H1 (cell line): ENCODE measurements around the gene NDEL1. TPM values are rescaled to one million over a fixed set of nuclear protein-coding genes. Genes with fewer than 3 reads are reported as not detected.
A peak's percentile ranks its signal among the peaks of the same experiment; 100 is the strongest.

Experiments used
- CTCF ChIA-PET: fragments of 300-600 bp; sonication (Branson Sonifier 250); formaldehyde crosslinking; loops from one replicate; lab custom pipeline; 2021; ENCODE audit not compliant: partially characterized antibody; lab: Charles Lee
- POLR2A ChIA-PET: fragments of 300-600 bp; sonication (Branson Sonifier 250); formaldehyde crosslinking; loops from one replicate; lab custom pipeline; 2021; ENCODE audit warnings: inconsistent platforms; ENCODE audit not compliant: partially characterized antibody; lab: Charles Lee
- DNase-seq, 2 experiments: peaks; one replicate each; pipeline versions ENCODE4 v3.0.0 to v3.0.0-alpha.2; 2010 to 2022; ENCODE audit warnings: low spot score in 2 of 2, low read depth in 1 of 2, mixed read lengths in 1 of 2
- FAIRE-seq: peaks from 2 replicates; lab custom pipeline; 2011; peaks lifted over from hg19 to GRCh38; lab: Jason Lieb, UNC
- H2AFZ ChIP-seq: 2 replicates; pipeline ENCODE4 v1.8.1; 2012; ENCODE audit warnings: low read length, inconsistent platforms
- H2AK5ac ChIP-seq: 2 replicates; pipeline ENCODE4 v1.6.1; 2013; ENCODE audit warnings: low read depth, low read length
- H2BK120ac ChIP-seq: replicated peaks from 2 replicates; pipeline ENCODE3; 2013; ENCODE audit warnings: low read depth, low read length, inconsistent platforms
- H2BK12ac ChIP-seq: 2 replicates; pipeline ENCODE4 v1.6.1; 2013; ENCODE audit warnings: low read depth, low read length
- H2BK15ac ChIP-seq: 2 replicates; pipeline ENCODE4 v1.6.1; 2013; ENCODE audit warnings: low read length
- H2BK20ac ChIP-seq: 2 replicates; pipeline ENCODE4 v1.6.1; 2013; ENCODE audit warnings: low read length
- H2BK5ac ChIP-seq: 2 replicates; pipeline ENCODE4 v1.6.1; 2013; ENCODE audit warnings: low read depth, low read length
- H3K14ac ChIP-seq: 2 replicates; pipeline ENCODE4 v1.6.1; 2013; ENCODE audit warnings: inconsistent platforms; ENCODE audit not compliant: insufficient read length
- H3K18ac ChIP-seq: 2 replicates; pipeline ENCODE4 v1.6.1; 2013; ENCODE audit warnings: low read length; ENCODE audit errors: extremely low read depth
- H3K23ac ChIP-seq: 2 replicates; pipeline ENCODE4 v1.6.1; 2013; ENCODE audit warnings: inconsistent platforms; ENCODE audit not compliant: insufficient read length
- H3K23me2 ChIP-seq: 2 replicates; pipeline ENCODE4 v1.6.1; 2013; ENCODE audit warnings: low read depth, low read length
- H3K27ac ChIP-seq: 2 replicates; pipeline ENCODE4 v1.6.1; 2011; ENCODE audit warnings: low read depth, low read length, inconsistent platforms
- H3K27me3 ChIP-seq, 4 experiments: replicated peaks in 1 of 4; 1 replicate in 1 of 4; 2 replicates in 3 of 4; pipeline versions ENCODE4 v1.6.1 to v1.8.1; 2011 to 2013; ENCODE audit warnings: low read length in 3 of 4, mild to moderate bottlenecking in 3 of 4, inconsistent platforms in 2 of 4, mixed read lengths in 2 of 4, moderate library complexity in 1 of 4; ENCODE audit not compliant: control insufficient read depth in 3 of 4, insufficient read depth in 3 of 4; ENCODE audit errors: extremely low read depth in 1 of 4
- H3K36me3 ChIP-seq, 4 experiments: 2 replicates each; pipeline versions ENCODE4 v1.6.1 to v1.8.1; 2011 to 2013; ENCODE audit warnings: mild to moderate bottlenecking in 4 of 4, low read length in 3 of 4, moderate library complexity in 2 of 4, control low read depth in 1 of 4, inconsistent platforms in 1 of 4; ENCODE audit not compliant: insufficient read depth in 4 of 4, control insufficient read depth in 2 of 4
- H3K4ac ChIP-seq: replicated peaks from 2 replicates; pipeline ENCODE3; 2013; ENCODE audit warnings: low read length, low read depth, mixed read lengths, inconsistent platforms; ENCODE audit not compliant: insufficient read length
- H3K4me1 ChIP-seq, 4 experiments: replicated peaks in 1 of 4; 1 replicate in 1 of 4; 2 replicates in 3 of 4; pipeline versions ENCODE4 v1.6.1 to v1.8.1; 2011 to 2013; ENCODE audit warnings: low read length in 3 of 4, inconsistent platforms in 2 of 4, mixed read lengths in 1 of 4; ENCODE audit not compliant: insufficient read depth in 4 of 4, control insufficient read depth in 3 of 4
- H3K4me2 ChIP-seq, 2 experiments: 2 replicates each; pipeline versions ENCODE4 v1.6.1 to v1.8.1; 2011 to 2013; ENCODE audit warnings: low read depth in 2 of 2, low read length in 2 of 2, control low read depth in 1 of 2, inconsistent platforms in 1 of 2, mild to moderate bottlenecking in 1 of 2; ENCODE audit not compliant: insufficient read depth in 1 of 2
- H3K4me3 ChIP-seq, 4 experiments: fragments of 200-600, 300-600 bp in 1 of 4; sonication (generic), shearing (Covaris generic), sonication (Bioruptor Twin) in 1 of 4; 2 replicates each; pipeline versions ENCODE4 v1.5.1 to v1.8.1; 2011 to 2016; ENCODE audit warnings: low read length in 4 of 4, low read depth in 3 of 4, control low read depth in 2 of 4, inconsistent platforms in 2 of 4, mild to moderate bottlenecking in 2 of 4, mixed read lengths in 1 of 4, moderate library complexity in 1 of 4; ENCODE audit not compliant: insufficient read depth in 2 of 4; ENCODE audit errors: extremely low read depth in 1 of 4
- H3K56ac ChIP-seq: replicated peaks from 2 replicates; pipeline ENCODE3; 2013; ENCODE audit warnings: low read depth, mild to moderate bottlenecking, mixed read lengths, low read length, inconsistent platforms; ENCODE audit not compliant: insufficient read length
- H3K79me1 ChIP-seq: 2 replicates; pipeline ENCODE4 v1.6.1; 2013; ENCODE audit warnings: low read depth, low read length, control low read depth
- H3K79me2 ChIP-seq, 2 experiments: 2 replicates each; pipeline versions ENCODE4 v1.6.1 to v1.8.1; 2012 to 2013; ENCODE audit warnings: low read length in 2 of 2, mild to moderate bottlenecking in 2 of 2, inconsistent platforms in 1 of 2; ENCODE audit not compliant: insufficient read depth in 2 of 2, control insufficient read depth in 1 of 2
- H3K9ac ChIP-seq, 4 experiments: replicated peaks in 1 of 4; 1 replicate in 1 of 4; 2 replicates in 3 of 4; pipeline versions ENCODE4 v1.6.1 to v1.8.1; 2011 to 2013; ENCODE audit warnings: low read depth in 3 of 4, low read length in 3 of 4, control low read depth in 2 of 4, mild to moderate bottlenecking in 2 of 4, moderate library complexity in 2 of 4, inconsistent platforms in 1 of 4; ENCODE audit errors: extremely low read depth in 1 of 4
- H3K9me3 ChIP-seq, 2 experiments: 2 replicates each; pipeline versions ENCODE4 v1.6.1 to v1.8.1; 2012 to 2013; ENCODE audit warnings: mild to moderate bottlenecking in 2 of 2, moderate library complexity in 2 of 2, control low read depth in 1 of 2, inconsistent platforms in 1 of 2, low read depth in 1 of 2, low read length in 1 of 2, mixed read lengths in 1 of 2; ENCODE audit not compliant: insufficient read depth in 2 of 2
- H4K20me1 ChIP-seq, 2 experiments: replicated peaks in 1 of 2; 2 replicates each; pipeline versions ENCODE3 to v1.8.1; 2011 to 2013; ENCODE audit warnings: inconsistent platforms in 2 of 2, low read length in 2 of 2, mild to moderate bottlenecking in 1 of 2; ENCODE audit not compliant: insufficient read depth in 2 of 2, control insufficient read depth in 1 of 2
- H4K5ac ChIP-seq: 2 replicates; pipeline ENCODE4 v1.6.1; 2013; ENCODE audit warnings: low read length, low read depth, mixed read lengths, inconsistent platforms; ENCODE audit not compliant: insufficient read length
- H4K8ac ChIP-seq: 2 replicates; pipeline ENCODE4 v1.8.0; 2013; ENCODE audit warnings: mild to moderate bottlenecking, moderate library complexity, low read length, inconsistent platforms; ENCODE audit not compliant: insufficient read depth; ENCODE audit errors: extremely low read depth
- H4K91ac ChIP-seq: replicated peaks from 2 replicates; pipeline ENCODE3; 2013; ENCODE audit warnings: low read length, mixed read lengths, inconsistent platforms; ENCODE audit not compliant: insufficient read length
- HDAC6 ChIP-seq: IDR thresholded peaks from one replicate; pipeline ENCODE4 v1.7.1; 2012; ENCODE audit warnings: low read depth, mild to moderate bottlenecking, inconsistent platforms, low read length, moderate library complexity
- RAD21 ChIP-seq, 2 experiments: IDR thresholded peaks in 1 of 2; conservative IDR thresholded peaks in 1 of 2; 2 replicates each; pipeline ENCODE4 v1.6.1; 2011; ENCODE audit warnings: low read depth in 2 of 2, low read length in 2 of 2, improper control_type of control experiment in 1 of 2, inconsistent platforms in 1 of 2, mild to moderate bottlenecking in 1 of 2, moderate library complexity in 1 of 2
- RNF2 ChIP-seq: fragments of 200-900, 300-1000 bp; sonication (generic); IDR thresholded peaks from 2 replicates; pipeline ENCODE4 v1.7.1; 2016; ENCODE audit warnings: borderline replicate concordance, low read depth, mild to moderate bottlenecking, antibody characterized with exemption, low read length; ENCODE audit not compliant: poor library complexity, severe bottlenecking; ENCODE audit errors: missing control alignments
- SIX5 ChIP-seq: IDR thresholded peaks from 2 replicates; pipeline ENCODE4 v1.6.1; 2011; ENCODE audit warnings: mild to moderate bottlenecking, low read depth, low read length
- SP4 ChIP-seq: IDR thresholded peaks from 2 replicates; pipeline ENCODE4 v1.6.1; 2012; ENCODE audit warnings: low read length, inconsistent platforms
- TAF7 ChIP-seq: optimal IDR thresholded peaks from 2 replicates; pipeline ENCODE3; 2011; ENCODE audit warnings: low read depth, mild to moderate bottlenecking, inconsistent platforms, low read length, moderate library complexity, borderline replicate concordance
- WGBS, 2 experiments: shearing (Covaris generic) in 1 of 2; methylation state at CpG; one replicate each; pipeline versions ENCODE4 v1.1.6 to v1.1.7; 2013 to 2015; ENCODE audit warnings: low lambda C conversion rate in 2 of 2, mixed read lengths in 2 of 2, inconsistent platforms in 1 of 2, low coverage in 1 of 2, missing lambda C conversion rate in 1 of 2; ENCODE audit not compliant: insufficient replicate concordance in 2 of 2, insufficient coverage in 1 of 2, insufficient read length in 1 of 2; ENCODE audit errors: extremely low coverage in 1 of 2, missing lambda C conversion rate in 1 of 2; 5-methylcytosine and 5-hydroxymethylcytosine counted together
- polyA plus RNA-seq, 7 experiments: library from polyadenylated mRNA; depleted of rRNA in 3 of 7; stranded (reverse) in 5 of 7; unstranded in 2 of 7; fragments of >200 nt in 5 of 7; fragments of 200-250 nt in 2 of 7; gene quantifications; 1 replicate in 5 of 7; 2 replicates in 1 of 7; 4 replicates in 1 of 7; pipeline versions ENCODE4 v1.2.1 to v1.2.3, GENCODE V29; 2011 to 2013; ENCODE audit warnings: missing spikeins in 2 of 7, mixed read lengths in 2 of 7
- total RNA-seq: library from RNA; stranded (reverse); fragmentation: NEBNext Ultra II Directional; extraction: Animal tissue kit (Norgen Biotek cat#: 25700); gene quantifications from 2 replicates; pipeline ENCODE4 v1.2.1, GENCODE V29; 2021
- TF ChIP-seq, protein P1 (sequence below): IDR thresholded peaks from 2 replicates; pipeline ENCODE4 v1.6.1; 2011; ENCODE audit warnings: low read length, improper control_type of control experiment
- TF ChIP-seq, protein P2 (sequence below): IDR thresholded peaks from 2 replicates; pipeline ENCODE4 v1.6.1; 2011; ENCODE audit warnings: low read depth, mild to moderate bottlenecking, low read length; ENCODE audit not compliant: insufficient read depth

Gene NDEL1
- total and polyA plus RNA-seq, 2 of the 8 experiments (the other 6 are each of a cell fraction or from before 2014, with no cell fraction given): 31.1 to 32.9 TPM

DNA sequence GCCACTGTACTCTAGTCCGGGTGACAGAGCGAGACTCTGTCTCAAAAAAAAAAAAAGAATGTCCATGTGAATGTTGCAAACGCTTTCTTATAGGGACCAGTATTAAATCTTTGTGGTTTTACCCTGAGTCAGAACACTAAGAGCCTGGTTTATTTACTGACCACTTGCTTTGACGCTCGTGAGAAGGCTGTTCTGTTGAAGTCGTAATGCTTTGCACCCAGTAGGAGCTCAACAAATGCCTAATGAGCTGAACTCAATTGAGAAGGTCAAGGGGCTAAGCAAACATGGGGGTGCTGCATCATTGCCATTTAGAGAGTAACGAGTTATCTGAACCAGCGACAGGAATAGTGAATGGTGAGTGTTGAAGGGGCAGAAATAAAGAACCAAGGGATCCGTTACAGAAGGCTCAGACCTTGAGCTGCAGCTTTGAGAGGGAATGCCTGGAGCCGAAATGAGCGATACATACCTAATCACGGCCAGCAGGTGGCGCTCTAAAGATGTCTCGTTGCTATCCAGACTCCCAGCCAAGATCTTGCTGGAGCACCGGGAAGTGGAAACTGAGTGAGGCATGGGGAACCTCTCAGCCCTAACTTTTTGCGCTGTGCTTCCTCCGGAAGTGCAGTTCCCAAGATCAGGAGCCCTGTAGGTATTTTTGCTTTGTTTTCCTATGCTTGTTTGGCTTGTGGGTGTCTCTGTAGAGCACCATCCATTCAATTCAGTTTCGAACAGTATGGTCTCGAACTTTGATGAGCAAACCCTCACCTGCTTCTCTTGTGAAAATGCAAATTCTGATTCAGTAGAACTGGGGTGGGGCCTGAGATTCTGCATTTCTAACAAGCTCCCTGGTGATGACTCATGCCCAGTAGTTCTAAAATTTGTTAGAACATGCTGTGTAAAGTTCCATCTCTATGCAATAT lies 25.5 kb upstream of the NDEL1 start:
- H3K4me3 ChIP-seq: no peak overlapping the region
- H3K9ac ChIP-seq: no peak overlapping the region
- H3K23me2 ChIP-seq: no peaks in the 10 kb centered on the region
- H3K18ac ChIP-seq: no peak overlapping the region
- CTCF ChIA-PET: interaction anchor here (0.6 to 3.5 kb wide), 25 partner anchors 8 to 1999 kb away, joined by 3 to 21 read pairs (median 4); partner anchors contain the start of gene RNF222
- H3K56ac ChIP-seq: no peak overlapping the region
- H2BK120ac ChIP-seq: no peak overlapping the region
- H4K5ac ChIP-seq: no peak overlapping the region
- H3K23ac ChIP-seq: no peak overlapping the region
- 0 out of 2 replicates have a peak overlapping the region, but pooled peaks have one; percentile 51 for H2BK20ac ChIP-seq
- no peak overlapping the region for H2BK15ac ChIP-seq
- H2BK12ac ChIP-seq: no peak overlapping the region; the same call in 1 of the 2 replicates
- no peak overlapping the region for H2AK5ac ChIP-seq
- H3K27ac ChIP-seq: no peak overlapping the region
- H2BK5ac ChIP-seq: no peak overlapping the region
- no peaks in the 10 kb centered on the region for H4K20me1 ChIP-seq
- no peak overlapping the region for H3K14ac ChIP-seq
- H4K91ac ChIP-seq: no peak overlapping the region
- DNase-seq (peak; percentile 82 to 95), FAIRE-seq (peak; percentile 99)
- H3K79me1 ChIP-seq: no peaks in the 10 kb centered on the region
- POLR2A ChIA-PET: interaction anchor here (1.2 to 2.9 kb wide), 3 partner anchors 20 to 34 kb away, joined by 3 to 14 read pairs (median 4); partner anchors contain the start of genes KRABD2 and RPL26
- no peaks in the 10 kb centered on the region for H3K36me3 ChIP-seq
- no peak overlapping the region for H3K4ac ChIP-seq
- H3K79me2 ChIP-seq: no peaks in the 10 kb centered on the region
- peak overlapping the region; percentile 87 for H2AFZ ChIP-seq
- peaks cover 0 to 10% (median 4%) of the 10 kb centered on the region in 4 experiments; a peak in 6 of 7 replicates for H3K4me1 ChIP-seq
- H3K9me3 ChIP-seq: no peaks in the 10 kb centered on the region
- peak overlapping the region in 1 of 2 experiments; percentile 45; a peak in 1 of 4 replicates for H3K4me2 ChIP-seq
- WGBS, 2 experiments: 44% methylated on average over 19 of the region's 19 CpGs; no CpG with 5 or more reads in 1 of the 2 experiments
- no peak overlapping the region for H4K8ac ChIP-seq
- no peaks in the 10 kb centered on the region for H3K27me3 ChIP-seq
- TF ChIP-seq, protein P1, sequence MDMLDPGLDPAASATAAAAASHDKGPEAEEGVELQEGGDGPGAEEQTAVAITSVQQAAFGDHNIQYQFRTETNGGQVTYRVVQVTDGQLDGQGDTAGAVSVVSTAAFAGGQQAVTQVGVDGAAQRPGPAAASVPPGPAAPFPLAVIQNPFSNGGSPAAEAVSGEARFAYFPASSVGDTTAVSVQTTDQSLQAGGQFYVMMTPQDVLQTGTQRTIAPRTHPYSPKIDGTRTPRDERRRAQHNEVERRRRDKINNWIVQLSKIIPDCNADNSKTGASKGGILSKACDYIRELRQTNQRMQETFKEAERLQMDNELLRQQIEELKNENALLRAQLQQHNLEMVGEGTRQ: no peak
- peak; percentile 79 to 80 for TF ChIP-seq RAD21 (IDR thresholded peaks at IDR 0.05 in 1 of 2, conservative IDR thresholded peaks at IDR 0.05 in 1 of 2; ENCODE audit: low read depth in 2 of 2, low read length in 2 of 2)
- no peak for TF ChIP-seq RNF2
- no peak for TF ChIP-seq SP4
- no peak for TF ChIP-seq SIX5
- TF ChIP-seq HDAC6: no peak
- TF ChIP-seq TAF7: no peak
- TF ChIP-seq, protein P2, sequence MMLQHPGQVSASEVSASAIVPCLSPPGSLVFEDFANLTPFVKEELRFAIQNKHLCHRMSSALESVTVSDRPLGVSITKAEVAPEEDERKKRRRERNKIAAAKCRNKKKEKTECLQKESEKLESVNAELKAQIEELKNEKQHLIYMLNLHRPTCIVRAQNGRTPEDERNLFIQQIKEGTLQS: no peak
